Parathyroid adenoma (tissue), 2 donors: Measurements from ENCODE around the gene DGCR2.
"Not testable (repeated sequence)": the region's sequence is repeated elsewhere in the genome, so short reads cannot be mapped to it uniquely, and the experiment has no call there.

Experiments
- H2AFZ ChIP-seq: fragments of 300-600 bp; sonication (generic); one replicate; pipeline ENCODE4 v1.7.0; 2017; ENCODE audit warnings: antibody characterized with exemption, mild to moderate bottlenecking
- H3K27ac ChIP-seq: fragments of 300-600 bp; sonication (generic); one replicate; pipeline ENCODE4 v1.7.0; 2017
- H3K27me3 ChIP-seq: fragments of 300-600 bp; sonication (generic); one replicate; pipeline ENCODE4 v1.7.0; 2017; ENCODE audit warnings: low read length; ENCODE audit not compliant: control insufficient read depth, insufficient read depth
- H3K36me3 ChIP-seq: fragments of 300-600 bp; sonication (generic); one replicate; pipeline ENCODE4 v1.7.0; 2017; ENCODE audit warnings: low read length; ENCODE audit not compliant: control insufficient read depth, insufficient read depth
- H3K4me1 ChIP-seq: fragments of 300-600 bp; sonication (generic); one replicate; pipeline ENCODE4 v1.7.0; 2017; ENCODE audit warnings: control low read depth
- H3K4me2 ChIP-seq: fragments of 300-600 bp; sonication (generic); one replicate; pipeline ENCODE4 v1.7.0; 2017; ENCODE audit warnings: low read length
- H3K4me3 ChIP-seq: fragments of 300-600 bp; sonication (generic); one replicate; pipeline ENCODE4 v1.7.0; 2017; ENCODE audit warnings: low read depth, low read length
- H3K79me2 ChIP-seq: fragments of 300-600 bp; sonication (generic); one replicate; pipeline ENCODE4 v1.7.0; 2017; ENCODE audit warnings: control low read depth
- H3K9ac ChIP-seq: fragments of 300-600 bp; sonication (generic); one replicate; pipeline ENCODE4 v1.7.0; 2017; ENCODE audit warnings: mild to moderate bottlenecking
- H3K9me3 ChIP-seq: fragments of 300-600 bp; sonication (generic); one replicate; pipeline ENCODE4 v1.7.0; 2017; ENCODE audit warnings: low read length; ENCODE audit not compliant: control insufficient read depth
- TF ChIP-seq, protein P1 (sequence below): fragments of 300-600 bp; sonication (generic); IDR thresholded peaks from one replicate; pipeline ENCODE4 v1.7.0; 2017; ENCODE audit warnings: antibody characterized with exemption, mild to moderate bottlenecking
- donor health status: primary hyperparathyroidism.

The DGCR2 gene

DNA sequence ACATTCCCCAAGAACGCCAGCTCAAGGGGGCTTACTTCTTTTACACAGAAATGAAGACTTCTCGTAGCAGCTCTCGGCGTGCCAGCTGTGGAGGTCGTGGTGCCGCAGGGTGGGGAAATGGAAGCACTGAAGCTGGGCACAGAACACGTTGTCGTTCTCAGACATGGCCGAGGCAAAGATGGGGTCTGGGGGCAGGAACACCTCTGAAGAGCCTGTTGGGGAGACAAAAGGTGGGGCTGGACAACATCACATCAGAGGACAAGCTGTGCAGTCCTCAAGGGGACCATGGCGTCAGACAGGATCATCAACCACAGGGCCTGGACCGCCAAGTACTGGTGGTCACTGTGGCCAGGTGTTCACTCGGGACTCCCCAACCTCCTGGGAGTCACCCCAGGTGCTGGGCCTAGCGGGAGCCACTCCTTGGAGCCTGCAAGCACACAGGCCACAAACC lies 65.2 kb downstream of the DGCR2 start:
- no peaks in the 10 kb centered on the region for H3K9me3 ChIP-seq

DNA sequence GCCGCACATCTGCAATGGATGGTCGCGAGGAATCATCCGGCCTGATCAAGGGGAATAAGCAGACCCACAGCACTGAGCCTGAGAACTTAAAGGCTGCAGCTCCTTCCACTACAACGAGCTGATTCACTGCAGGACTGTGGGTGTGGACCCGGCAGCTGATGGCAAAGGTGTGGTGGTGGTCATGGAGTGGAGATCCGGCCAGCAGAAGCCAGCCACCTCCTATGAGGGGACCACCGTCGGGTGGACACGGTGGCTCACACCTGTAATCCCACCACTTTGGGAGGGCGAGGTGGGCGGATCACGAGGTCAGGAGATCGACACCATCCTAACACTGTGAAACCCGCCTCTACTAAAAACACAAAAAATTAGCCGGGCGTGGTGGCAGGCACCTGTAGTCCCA lies 66.4 kb downstream of the DGCR2 start:
- no peak overlapping the region for H3K9ac ChIP-seq
- TF ChIP-seq, protein P1, sequence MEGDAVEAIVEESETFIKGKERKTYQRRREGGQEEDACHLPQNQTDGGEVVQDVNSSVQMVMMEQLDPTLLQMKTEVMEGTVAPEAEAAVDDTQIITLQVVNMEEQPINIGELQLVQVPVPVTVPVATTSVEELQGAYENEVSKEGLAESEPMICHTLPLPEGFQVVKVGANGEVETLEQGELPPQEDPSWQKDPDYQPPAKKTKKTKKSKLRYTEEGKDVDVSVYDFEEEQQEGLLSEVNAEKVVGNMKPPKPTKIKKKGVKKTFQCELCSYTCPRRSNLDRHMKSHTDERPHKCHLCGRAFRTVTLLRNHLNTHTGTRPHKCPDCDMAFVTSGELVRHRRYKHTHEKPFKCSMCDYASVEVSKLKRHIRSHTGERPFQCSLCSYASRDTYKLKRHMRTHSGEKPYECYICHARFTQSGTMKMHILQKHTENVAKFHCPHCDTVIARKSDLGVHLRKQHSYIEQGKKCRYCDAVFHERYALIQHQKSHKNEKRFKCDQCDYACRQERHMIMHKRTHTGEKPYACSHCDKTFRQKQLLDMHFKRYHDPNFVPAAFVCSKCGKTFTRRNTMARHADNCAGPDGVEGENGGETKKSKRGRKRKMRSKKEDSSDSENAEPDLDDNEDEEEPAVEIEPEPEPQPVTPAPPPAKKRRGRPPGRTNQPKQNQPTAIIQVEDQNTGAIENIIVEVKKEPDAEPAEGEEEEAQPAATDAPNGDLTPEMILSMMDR = no peak
- H3K27me3 ChIP-seq = no peaks in the 10 kb centered on the region
- no peak overlapping the region for H3K4me3 ChIP-seq
- no peaks in the 10 kb centered on the region for H3K36me3 ChIP-seq
- H3K4me2 ChIP-seq = no peak overlapping the region
- H3K27ac ChIP-seq = no peak overlapping the region
- H3K79me2 ChIP-seq = no peaks in the 10 kb centered on the region
- no peaks in the 10 kb centered on the region for H3K9me3 ChIP-seq
- H3K4me1 ChIP-seq = no peaks in the 10 kb centered on the region
- H2AFZ ChIP-seq = no peak overlapping the region

More for the DNA sequence above, 65.2 kb downstream of the DGCR2 start:
- no peaks in the 10 kb centered on the region for H3K4me1 ChIP-seq
- no peak overlapping the region for H2AFZ ChIP-seq
- H3K4me2 ChIP-seq = no peak overlapping the region
- H3K27ac ChIP-seq = no peak overlapping the region
- no peak overlapping the region for H3K9ac ChIP-seq
- TF ChIP-seq, protein P1 = no peak
- no peak overlapping the region for H3K4me3 ChIP-seq
- no peaks in the 10 kb centered on the region for H3K79me2 ChIP-seq
- no peaks in the 10 kb centered on the region for H3K27me3 ChIP-seq
- no peaks in the 10 kb centered on the region for H3K36me3 ChIP-seq

DNA sequence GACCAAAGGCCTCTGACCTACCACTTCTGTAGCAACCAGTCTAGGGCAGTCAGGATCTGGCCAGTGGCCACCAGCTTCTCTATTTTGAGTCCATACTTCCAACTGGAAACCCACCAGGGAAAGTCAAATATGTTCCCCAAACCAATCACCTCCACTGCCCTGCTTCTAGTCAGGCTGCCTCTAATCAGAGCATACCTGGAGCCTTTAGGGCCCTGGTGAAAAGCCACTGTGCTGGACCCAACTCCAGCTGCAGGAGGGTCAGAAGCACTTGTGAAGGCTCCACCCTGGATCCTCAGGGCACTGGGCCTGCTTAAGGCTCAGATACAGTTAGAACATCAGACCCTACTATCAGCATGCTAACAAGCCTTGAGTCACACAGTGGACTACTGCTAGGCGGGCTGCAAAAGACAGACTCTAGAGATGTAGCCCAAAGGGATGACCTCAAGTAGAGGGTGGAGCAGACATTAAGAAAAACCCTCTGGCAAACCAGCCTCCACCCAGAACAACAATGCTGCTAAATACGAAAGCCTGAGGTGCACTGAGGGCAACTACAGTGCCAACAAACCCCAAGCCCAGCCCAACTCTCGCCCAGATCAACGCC lies 69.2 kb downstream of the DGCR2 start:
- Histone ChIP-seq H3K4me3 (no peak overlapping the region), H3K36me3 (no peaks in the 10 kb centered on the region), H3K79me2 (no peaks in the 10 kb centered on the region), H3K4me2 (no peak overlapping the region), H3K4me1 (no peaks in the 10 kb centered on the region), H3K9me3 (no peaks in the 10 kb centered on the region), H3K9ac (no peak overlapping the region), H3K27me3 (no peaks in the 10 kb centered on the region), H2AFZ (no peak overlapping the region), H3K27ac (no peak overlapping the region)
- TF ChIP-seq, protein P1 = no peak

DNA sequence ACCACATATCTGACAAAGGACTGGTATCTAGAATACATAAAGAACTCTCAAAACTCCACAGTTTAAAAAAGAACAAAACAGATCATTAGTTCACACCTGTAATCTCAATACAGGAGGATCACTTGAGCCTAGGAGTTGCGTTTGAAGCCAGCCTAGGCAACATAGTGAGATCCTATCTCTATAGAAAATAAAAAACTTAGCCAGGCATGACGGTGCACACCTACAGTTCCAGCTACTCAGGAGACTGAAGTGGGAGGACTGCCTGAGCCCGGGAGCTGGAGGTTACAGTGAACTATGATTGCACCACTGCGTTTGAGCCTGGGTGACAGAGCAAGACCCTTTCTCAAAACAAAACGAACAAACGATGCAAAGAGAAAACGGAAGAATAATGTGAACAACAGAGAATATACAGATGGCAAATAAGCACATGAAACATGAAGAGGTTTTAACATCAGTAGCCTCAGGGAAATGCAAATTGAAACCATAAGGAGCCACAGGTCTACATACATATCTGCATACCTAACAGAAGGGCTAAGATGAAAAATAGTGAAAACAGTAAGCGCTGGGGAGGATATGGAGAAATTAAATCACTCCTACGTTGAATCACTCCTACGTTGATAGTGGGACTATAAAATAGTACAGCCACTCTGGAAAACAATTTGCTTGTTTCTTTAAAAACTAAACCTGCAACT lies 70.7 kb downstream of the DGCR2 start:
- H3K4me1 ChIP-seq = no peaks in the 10 kb centered on the region
- TF ChIP-seq, protein P1 = no peak
- no peaks in the 10 kb centered on the region for H3K36me3 ChIP-seq
- H3K4me3 ChIP-seq = no peak overlapping the region
- no peak overlapping the region for H3K9ac ChIP-seq
- H3K4me2 ChIP-seq = no peak overlapping the region
- no peak overlapping the region for H2AFZ ChIP-seq
- H3K27ac ChIP-seq = no peak overlapping the region
- no peaks in the 10 kb centered on the region for H3K27me3 ChIP-seq
- H3K9me3 ChIP-seq = no peaks in the 10 kb centered on the region
- no peaks in the 10 kb centered on the region for H3K79me2 ChIP-seq

DNA sequence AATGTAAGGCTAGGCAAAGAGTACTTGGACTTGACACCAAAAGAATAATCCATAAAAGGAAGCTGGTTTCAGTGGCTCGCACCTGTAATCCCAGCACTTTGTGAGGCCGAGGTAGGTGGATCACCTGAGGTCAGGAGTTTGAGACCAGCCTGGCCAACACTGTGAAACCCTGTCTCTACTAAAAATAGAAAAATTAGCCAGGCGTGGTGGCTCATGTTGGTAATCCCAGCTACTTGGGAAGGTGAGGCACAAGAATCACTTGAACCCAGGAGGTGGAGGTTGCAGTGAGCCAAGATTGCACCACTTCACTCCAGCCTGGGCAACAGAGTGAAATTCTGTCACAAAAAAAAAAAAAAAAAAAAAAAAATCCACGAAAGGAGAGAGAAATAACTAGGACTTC lies 71.4 kb downstream of the DGCR2 start:
- H3K4me3 ChIP-seq, H3K36me3 ChIP-seq, H3K79me2 ChIP-seq, H3K9ac ChIP-seq, H3K4me2 ChIP-seq, H3K4me1 ChIP-seq, H2AFZ ChIP-seq, H3K9me3 ChIP-seq, H3K27me3 ChIP-seq, H3K27ac ChIP-seq: not testable (repeated sequence)
